NCI-H2029 treated with DMSO at 0.1 percent for 48 hours (cell line): ENCODE results near the gene CLGN.
"Not testable (repeated sequence)": the region's sequence is repeated elsewhere in the genome, so short reads cannot be mapped to it uniquely, and the experiment has no call there.

ENCODE experiments used
- DNase-seq: peaks from one replicate; lab custom pipeline; 2025; lab: John Stamatoyannopoulos, UW

CLGN gene

GRCh38 chr4:140427106-140427918 is at the start of gene CLGN:
TSS of gene CLGN (minus strand) at chr4:140427648. CDS start at chr4:140413078, 14,570 bp downstream.
- peak; percentile 33 for DNase-seq

GRCh38 chr4:140472156-140472555 is 44.7 kb upstream of the CLGN start:
- DNase-seq = no peak

GRCh38 chr4:140469791-140470733 is 42.6 kb upstream of the CLGN start:
- no peak for DNase-seq

GRCh38 chr4:140466146-140466545 is 38.7 kb upstream of the CLGN start:
- DNase-seq = no peak

- no peak for DNase-seq
Observed at GRCh38 chr4:140463614-140464013, 36.2 kb upstream of the CLGN start.

GRCh38 chr4:140463182-140463581 is 35.7 kb upstream of the CLGN start:
- no peak for DNase-seq

- no peak for DNase-seq
Observed at GRCh38 chr4:140450352-140450751, 22.9 kb upstream of the CLGN start.

GRCh38 chr4:140448830-140449229 is 21.4 kb upstream of the CLGN start:
- DNase-seq = peak; percentile 22

GRCh38 chr4:140448162-140448561 is 20.7 kb upstream of the CLGN start:
- no peak for DNase-seq

- DNase-seq = not testable (repeated sequence)
Observed at GRCh38 chr4:140444347-140444746, 16.9 kb upstream of the CLGN start.

GRCh38 chr4:140439644-140440142 is 12.2 kb upstream of the CLGN start:
- no peak for DNase-seq

GRCh38 chr4:140427919-140428471 is 547 bp upstream of the CLGN start:
- peak; percentile 33 for DNase-seq

GRCh38 chr4:140426610-140427105 is 790 bp downstream of the CLGN start:
- no peak for DNase-seq

- DNase-seq = no peak
Observed at GRCh38 chr4:140423106-140423505, 4.3 kb downstream of the CLGN start.

- not testable (repeated sequence) for DNase-seq
Observed at GRCh38 chr4:140413130-140413969, 14.1 kb downstream of the CLGN start.

GRCh38 chr4:140408974-140409373 is 18.5 kb downstream of the CLGN start:
- no peak for DNase-seq

- no peak for DNase-seq
Observed at GRCh38 chr4:140406292-140406691, 21.2 kb downstream of the CLGN start.

GRCh38 chr4:140400111-140400510 is 27.3 kb downstream of the CLGN start:
- DNase-seq = no peak

- no peak for DNase-seq
Observed at GRCh38 chr4:140395668-140396067, 31.8 kb downstream of the CLGN start.

- no peak for DNase-seq
Observed at GRCh38 chr4:140388015-140388414, 39.4 kb downstream of the CLGN start.

- no peak for DNase-seq
Observed at GRCh38 chr4:140382732-140383131, 44.7 kb downstream of the CLGN start.
